ENCODE data around the gene RSU1.

GRCh38 chr10:16853809-16854208 is 36.6 kb upstream of the RSU1 start:
- TF ChIP-seq POLR2A (IDR thresholded peaks at IDR 0.05) (no peak), CTCF (IDR thresholded peaks at IDR 0.05) (no peak)

Measured in uterus (tissue), 2 donors.